ENCODE data around the gene NAV3.
"Not testable (repeated sequence)": the region's sequence is repeated elsewhere in the genome, so short reads cannot be mapped to it uniquely, and the experiment has no call there.

The NAV3 gene

GRCh38 chr12:78099806-78100205 is 269.1 kb downstream of the NAV3 start:
- no peaks in the 10 kb centered on the region for H3K79me2 ChIP-seq (ENCODE audit: low read length)
- no peak overlapping the region for H2AFZ ChIP-seq (ENCODE audit: low read depth, low read length)
- H3K36me3 ChIP-seq (replicated peaks; ENCODE audit: low read depth, low read length): no peaks in the 10 kb centered on the region
- H4K20me1 ChIP-seq (ENCODE audit: insufficient read depth, low read length): no peaks in the 10 kb centered on the region
- no peaks in the 10 kb centered on the region for H3K4me1 ChIP-seq (ENCODE audit: low read length)
- no peak overlapping the region for H3K9ac ChIP-seq (ENCODE audit: low read length)
- TF ChIP-seq EZH2phosphoT487 (IDR thresholded peaks at IDR 0.05; ENCODE audit: low read depth) (no peak), CTCF (IDR thresholded peaks at IDR 0.05; ENCODE audit: low read depth, low read length) (no peak)
- H3K4me3 ChIP-seq (ENCODE audit: low read length): no peak overlapping the region
- no peaks in the 10 kb centered on the region for H3K9me3 ChIP-seq (ENCODE audit: insufficient read depth, low read length)
- no peak overlapping the region for H3K4me2 ChIP-seq (ENCODE audit: low read length)
- no peak overlapping the region for H3K27ac ChIP-seq (ENCODE audit: low read length)
- no peaks in the 10 kb centered on the region for H3K27me3 ChIP-seq (ENCODE audit: low read depth, low read length)

GRCh38 chr12:78101113-78101876 is 270.6 kb downstream of the NAV3 start:
- Histone ChIP-seq H3K27me3 (ENCODE audit: low read depth, low read length) (no peaks in the 10 kb centered on the region), H3K36me3 (replicated peaks; ENCODE audit: low read depth, low read length) (no peaks in the 10 kb centered on the region), H3K4me3 (ENCODE audit: low read length) (no peak overlapping the region), H3K27ac (ENCODE audit: low read length) (no peak overlapping the region), H4K20me1 (ENCODE audit: insufficient read depth, low read length) (no peaks in the 10 kb centered on the region), H3K79me2 (ENCODE audit: low read length) (no peaks in the 10 kb centered on the region), H3K4me2 (ENCODE audit: low read length) (no peak overlapping the region), H3K4me1 (ENCODE audit: low read length) (no peaks in the 10 kb centered on the region), H2AFZ (ENCODE audit: low read depth, low read length) (0 out of 2 replicates have a peak overlapping the region, but pooled peaks have one; percentile 27), H3K9ac (ENCODE audit: low read length) (no peak overlapping the region), H3K9me3 (ENCODE audit: insufficient read depth, low read length) (no peaks in the 10 kb centered on the region)
- TF ChIP-seq EZH2phosphoT487 (IDR thresholded peaks at IDR 0.05; ENCODE audit: low read depth) (no peak), CTCF (IDR thresholded peaks at IDR 0.05; ENCODE audit: low read depth, low read length) (no peak)

- H3K4me2 ChIP-seq (ENCODE audit: low read length): no peak overlapping the region
- H2AFZ ChIP-seq (ENCODE audit: low read depth, low read length): no peak overlapping the region
- H3K27me3 ChIP-seq (ENCODE audit: low read depth, low read length): no peaks in the 10 kb centered on the region
- H3K36me3 ChIP-seq (replicated peaks; ENCODE audit: low read depth, low read length): no peaks in the 10 kb centered on the region
- H3K79me2 ChIP-seq (ENCODE audit: low read length): no peaks in the 10 kb centered on the region
- no peak overlapping the region for H3K4me3 ChIP-seq (ENCODE audit: low read length)
- no peaks in the 10 kb centered on the region for H3K4me1 ChIP-seq (ENCODE audit: low read length)
- H3K9ac ChIP-seq (ENCODE audit: low read length): no peak overlapping the region
- H4K20me1 ChIP-seq (ENCODE audit: insufficient read depth, low read length): no peaks in the 10 kb centered on the region
- no peaks in the 10 kb centered on the region for H3K9me3 ChIP-seq (ENCODE audit: insufficient read depth, low read length)
- H3K27ac ChIP-seq (ENCODE audit: low read length): no peak overlapping the region
- TF ChIP-seq EZH2phosphoT487 (IDR thresholded peaks at IDR 0.05; ENCODE audit: low read depth): no peak
- TF ChIP-seq CTCF (IDR thresholded peaks at IDR 0.05; ENCODE audit: low read depth, low read length): no peak
These were observed 271.4 kb downstream of the NAV3 start for GRCh38 chr12:78101946-78102635.

GRCh38 chr12:78102801-78103200 is 272.1 kb downstream of the NAV3 start:
- H3K79me2 ChIP-seq (ENCODE audit: low read length); H3K27me3 ChIP-seq (ENCODE audit: low read depth, low read length); H2AFZ ChIP-seq (ENCODE audit: low read depth, low read length); H4K20me1 ChIP-seq (ENCODE audit: insufficient read depth, low read length); H3K4me3 ChIP-seq (ENCODE audit: low read length); H3K4me2 ChIP-seq (ENCODE audit: low read length); H3K27ac ChIP-seq (ENCODE audit: low read length); H3K9me3 ChIP-seq (ENCODE audit: insufficient read depth, low read length); H3K4me1 ChIP-seq (ENCODE audit: low read length); H3K9ac ChIP-seq (ENCODE audit: low read length); H3K36me3 ChIP-seq (replicated peaks; ENCODE audit: low read depth, low read length): not testable (repeated sequence)

All from OCI-LY3 (cell line).